ENCODE data around the gene RNF157.
"Not testable (repeated sequence)": the region's sequence is repeated elsewhere in the genome, so short reads cannot be mapped to it uniquely, and the experiment has no call there.

RNF157 gene

DNA sequence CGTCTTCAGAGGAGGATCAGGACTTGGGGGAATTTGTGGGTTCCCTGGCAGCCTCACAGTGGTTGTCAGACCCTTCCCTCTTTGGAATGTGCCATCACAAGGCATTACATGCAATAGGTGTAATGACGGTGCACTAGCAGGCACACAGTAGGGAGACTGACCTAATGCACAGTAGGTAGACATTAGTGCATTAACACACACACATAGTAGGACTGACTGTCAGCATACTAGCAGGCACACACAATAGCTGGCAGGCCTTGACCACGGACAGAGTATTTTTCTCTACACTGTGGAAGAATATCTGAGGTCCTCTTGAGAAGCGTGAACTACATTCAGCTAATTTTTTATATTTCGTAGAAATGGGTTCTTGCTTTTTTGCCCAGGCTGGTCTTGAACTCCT is 14.0 kb upstream of the RNF157 start:
- no peak for DNase-seq (ENCODE audit: low read depth in 2 of 2)

DNA sequence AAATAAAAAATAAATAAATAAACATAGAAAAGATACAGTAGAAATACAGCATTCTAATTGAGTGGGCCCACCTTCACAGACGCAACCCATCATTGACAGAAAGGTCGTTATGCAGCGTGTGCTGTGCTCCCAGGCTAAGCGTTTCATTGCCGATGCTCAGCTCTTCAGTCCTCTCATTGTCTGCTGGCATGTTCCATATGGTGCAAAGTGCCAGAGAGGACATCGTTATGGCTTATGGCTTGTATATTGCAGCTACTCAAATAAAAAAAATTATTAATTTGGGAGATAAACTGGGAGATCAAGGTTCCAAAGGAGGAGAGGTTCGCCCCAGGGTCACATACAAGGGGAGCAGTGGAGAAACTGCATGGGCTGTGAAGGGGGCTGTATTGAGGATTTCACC is 13.5 kb upstream of the RNF157 start:
- no peak for DNase-seq (ENCODE audit: low read depth in 2 of 2)

DNA sequence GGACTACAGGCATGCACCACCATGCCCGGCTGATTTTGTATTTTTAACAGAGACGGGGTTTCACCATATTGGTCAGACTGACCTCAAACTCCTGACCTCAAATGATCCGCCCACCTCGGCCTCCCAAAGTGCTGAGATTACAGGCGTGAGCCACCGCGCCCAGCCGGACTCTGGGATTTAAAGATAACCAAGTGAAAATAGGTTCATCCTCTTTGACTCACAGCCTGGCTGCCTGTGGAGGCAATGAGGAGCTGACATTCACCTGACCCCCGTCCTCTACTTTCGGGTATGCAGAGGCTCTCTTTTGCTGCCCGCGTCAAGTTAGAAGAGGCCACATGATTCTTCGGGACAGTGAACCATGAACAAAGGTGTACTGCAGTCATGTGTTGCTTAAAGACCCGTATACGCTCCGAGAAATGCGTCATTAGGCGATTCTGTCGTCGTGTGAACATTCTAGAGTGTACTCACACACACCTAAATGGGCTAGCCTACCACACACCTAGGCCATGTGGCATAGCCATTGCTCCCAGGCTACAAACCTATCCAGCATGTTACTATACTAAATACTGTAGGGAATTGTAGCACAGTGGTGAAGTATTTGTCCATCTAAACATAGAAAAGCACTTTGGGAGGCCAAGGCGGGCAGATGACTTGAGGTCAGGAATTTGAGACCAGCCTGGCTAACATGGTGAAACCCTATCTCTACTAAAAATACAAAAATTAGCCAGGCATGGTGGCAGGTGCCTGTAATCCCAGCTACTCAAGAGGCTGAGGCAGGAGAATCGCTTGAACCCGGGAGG is 12.9 kb upstream of the RNF157 start:
- not testable (repeated sequence) for DNase-seq (ENCODE audit: low read depth in 2 of 2)

DNA sequence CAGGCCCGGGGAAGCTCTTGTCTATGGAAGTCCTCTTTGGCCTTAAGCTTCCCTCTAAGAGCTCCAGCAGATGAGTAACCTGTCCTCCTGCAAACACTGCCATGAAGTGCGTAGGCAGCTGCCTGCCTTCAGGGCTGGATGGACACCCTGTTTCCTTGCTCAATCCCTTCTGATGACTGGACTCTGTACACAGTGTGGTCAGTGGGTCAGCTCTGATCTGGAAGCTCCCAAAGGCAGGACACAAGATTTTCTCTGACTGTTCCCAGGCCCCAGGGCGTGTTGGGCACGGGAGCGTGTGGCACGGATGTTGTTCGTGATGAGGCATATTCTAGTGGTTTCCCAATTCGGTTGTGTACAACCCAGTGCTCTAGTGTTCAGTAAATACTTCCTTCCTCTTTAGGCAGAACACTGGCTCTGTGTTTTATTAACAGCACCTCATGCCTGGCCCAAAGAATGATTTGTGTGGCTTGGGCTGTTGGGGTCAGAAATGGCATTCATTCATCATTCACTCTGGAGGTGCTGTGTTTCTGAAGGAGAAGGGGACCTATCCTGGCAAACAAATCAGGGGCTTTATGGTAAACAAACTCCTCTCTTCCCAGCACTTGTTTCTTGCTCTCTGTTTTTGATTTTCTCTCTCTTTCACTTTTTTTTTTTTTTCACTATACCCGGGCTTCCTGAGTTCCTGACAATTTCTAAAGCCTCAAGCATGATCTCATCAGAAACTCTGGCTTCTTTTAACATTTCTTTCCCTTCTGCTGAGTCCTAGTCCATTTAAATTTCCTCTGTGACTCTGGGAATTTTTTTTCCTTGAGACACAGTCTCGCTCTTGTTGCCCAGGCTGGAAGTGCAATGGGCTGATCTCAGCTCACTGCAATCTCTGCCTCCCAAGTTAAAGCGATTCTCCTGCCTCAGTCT is 12.0 kb upstream of the RNF157 start:
- DNase-seq (ENCODE audit: low read depth in 2 of 2), result no peak

DNA sequence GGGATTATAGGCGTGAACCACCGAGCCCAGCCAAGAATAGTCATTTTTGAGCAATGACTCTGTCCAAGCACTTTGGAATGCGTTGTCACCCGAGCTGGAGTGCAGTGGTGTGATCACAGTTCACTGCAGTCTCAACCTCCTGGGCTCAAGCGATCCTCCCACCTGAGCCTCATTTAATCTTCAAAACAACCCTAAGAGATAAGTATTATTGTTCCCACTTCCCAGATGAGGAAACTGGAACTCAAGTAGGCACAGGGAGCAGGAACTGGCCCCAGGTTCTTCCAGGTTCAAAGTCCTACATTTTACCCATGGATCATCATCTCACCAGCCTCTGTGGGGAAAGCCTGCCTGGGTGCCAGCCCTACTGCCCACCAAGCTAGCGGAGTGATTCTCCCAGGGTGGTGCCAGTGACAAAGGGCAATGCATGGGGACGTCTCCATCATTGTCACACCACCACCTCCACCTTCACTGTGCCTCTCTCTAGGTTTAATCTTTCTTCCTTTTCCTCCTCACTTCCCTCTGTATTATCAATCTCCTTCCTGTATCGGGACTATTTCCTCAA is 11.3 kb upstream of the RNF157 start:
- DNase-seq (ENCODE audit: low read depth in 2 of 2), result no peak

DNA sequence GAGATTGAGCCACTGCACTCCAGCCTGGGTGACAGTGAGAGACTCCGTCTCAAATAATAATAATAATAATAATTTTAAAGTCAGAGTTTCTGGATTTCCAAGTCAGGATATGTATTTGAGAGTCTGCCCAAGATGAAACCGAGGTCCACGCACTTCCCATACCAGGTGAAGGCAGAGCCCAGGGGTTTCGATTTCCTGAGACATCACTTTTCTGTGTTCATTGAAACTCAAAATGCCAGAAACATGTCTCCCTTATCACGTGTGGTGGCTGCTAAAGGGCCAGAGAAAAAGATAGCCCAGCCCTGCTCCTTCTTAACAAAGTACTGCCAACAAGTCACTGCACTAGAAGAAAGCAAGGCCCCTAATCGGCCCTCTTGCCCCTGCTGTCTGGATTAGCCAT is 9.8 kb upstream of the RNF157 start:
- DNase-seq (ENCODE audit: low read depth in 2 of 2), result no peak

DNA sequence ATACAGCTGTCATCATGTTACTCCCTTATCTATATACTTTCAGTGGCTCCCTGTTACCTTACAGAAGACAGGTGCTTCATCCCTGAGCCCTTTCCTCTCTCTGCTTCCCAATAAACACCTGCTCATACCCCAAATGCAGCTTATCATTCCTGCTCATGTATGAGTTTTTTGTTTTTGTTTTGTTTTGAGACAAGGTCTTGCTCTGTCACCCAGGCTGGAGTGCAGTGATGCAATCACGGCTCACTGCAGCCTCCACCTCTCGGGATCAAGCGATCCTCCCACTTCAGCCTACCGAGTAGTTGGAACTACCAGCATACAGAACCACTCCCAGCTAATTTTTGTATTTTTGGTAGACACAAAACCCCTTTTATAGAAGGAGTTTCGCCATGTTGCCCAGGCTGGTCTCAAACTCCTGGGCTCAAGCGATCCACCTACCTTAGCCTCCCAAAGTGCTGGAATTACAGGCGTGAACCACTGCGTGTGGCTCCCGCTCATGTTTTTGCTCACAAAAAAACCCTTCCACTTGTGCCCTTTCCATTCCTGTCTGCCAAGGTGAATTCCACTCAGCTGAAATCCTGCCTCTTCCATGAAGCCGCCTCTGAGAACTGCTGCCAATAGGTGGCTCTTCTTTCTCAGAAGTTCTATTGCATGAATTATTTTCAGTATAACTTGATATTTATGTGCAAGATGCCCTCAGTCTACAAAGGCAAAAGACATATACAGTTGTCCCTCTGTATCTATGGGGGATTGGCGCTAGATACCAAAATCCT is 7.9 kb upstream of the RNF157 start:
- no peak for DNase-seq (ENCODE audit: low read depth in 2 of 2)

DNA sequence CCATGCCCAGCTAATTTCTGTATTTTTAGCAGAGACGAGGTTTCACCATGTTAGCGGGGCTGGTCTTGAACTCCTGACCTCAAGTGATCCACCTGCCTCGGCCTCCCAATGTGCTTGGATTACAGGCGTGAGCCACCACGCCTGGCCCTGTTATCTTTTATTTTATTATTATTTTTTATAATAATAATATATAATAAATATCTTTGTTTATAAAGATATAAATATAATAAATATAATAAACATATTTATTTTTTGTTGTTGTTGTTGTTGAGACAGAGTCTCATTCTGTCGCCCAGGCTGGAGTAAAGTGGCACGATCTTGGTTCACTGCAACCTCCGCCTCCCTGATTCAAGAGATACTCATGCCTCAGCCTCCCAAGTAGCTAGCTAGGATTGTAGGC is 7.0 kb upstream of the RNF157 start:
- DNase-seq (ENCODE audit: low read depth in 2 of 2), result no peak

DNA sequence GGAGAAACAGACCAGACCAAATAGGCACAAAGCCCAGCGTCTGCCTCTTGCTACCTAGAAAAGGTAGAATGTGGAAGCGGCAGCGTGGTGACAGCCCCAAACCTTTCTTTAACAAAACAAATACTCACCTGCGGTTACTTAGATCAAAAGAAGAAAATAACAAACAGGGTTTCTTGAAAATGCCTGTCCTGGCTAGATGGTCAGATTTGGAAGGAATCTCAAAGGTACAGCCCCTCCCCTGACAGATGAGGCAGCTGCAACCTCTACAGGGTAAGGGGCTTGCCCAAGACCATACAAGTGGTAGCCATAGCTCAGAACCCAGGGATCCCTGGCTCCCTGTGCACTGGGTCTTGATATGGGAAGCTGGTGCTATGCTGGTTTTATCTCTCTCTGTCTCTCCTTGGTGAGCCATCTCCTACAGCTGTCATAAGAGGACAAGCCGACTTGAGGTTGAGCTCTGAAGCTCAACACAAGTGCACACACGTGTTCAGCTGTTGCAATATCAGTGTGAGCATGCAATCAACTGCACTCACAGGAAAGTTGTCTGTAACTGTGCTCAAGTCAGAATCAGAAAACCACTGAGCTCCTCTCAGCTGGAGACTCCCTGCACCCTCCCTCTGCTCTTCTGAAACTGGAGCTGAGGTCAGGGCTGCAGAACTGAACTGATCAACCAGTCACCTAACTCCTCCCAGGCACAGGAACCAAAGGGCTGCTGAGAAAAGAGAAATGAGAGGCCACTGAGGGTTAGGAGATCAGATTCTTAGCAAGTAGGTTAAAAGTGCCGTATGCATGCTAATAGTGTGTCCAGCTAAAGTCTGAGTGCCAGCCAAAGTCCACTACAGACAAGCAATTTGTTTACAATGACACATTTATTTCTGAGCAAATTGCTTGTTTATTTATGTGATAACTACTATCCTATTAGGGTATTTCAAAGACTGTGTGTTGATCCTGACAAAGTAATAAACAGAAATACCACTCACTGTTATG is 6.1 kb upstream of the RNF157 start:
- no peak for DNase-seq (ENCODE audit: low read depth in 2 of 2)

DNA sequence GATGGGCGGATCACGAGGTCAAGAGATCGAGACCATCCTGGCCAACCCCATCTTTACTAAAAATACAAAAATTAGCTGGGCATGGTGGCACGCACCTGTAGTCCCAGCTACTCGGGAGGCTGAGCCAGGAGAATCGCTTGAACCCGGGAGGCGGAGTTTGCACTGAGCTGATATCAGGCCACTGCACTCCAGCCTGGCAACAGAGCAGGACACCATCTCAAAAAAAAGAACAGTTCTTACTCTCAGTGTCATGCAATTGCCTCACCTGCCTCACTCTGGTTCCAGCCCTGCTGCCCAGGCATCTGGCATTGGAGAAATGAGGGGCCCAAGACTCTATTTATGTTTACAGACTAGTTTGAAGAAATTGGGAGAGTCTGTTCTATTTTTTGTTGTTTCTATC is 4.4 kb upstream of the RNF157 start:
- not testable (repeated sequence) for DNase-seq (ENCODE audit: low read depth in 2 of 2)

DNA sequence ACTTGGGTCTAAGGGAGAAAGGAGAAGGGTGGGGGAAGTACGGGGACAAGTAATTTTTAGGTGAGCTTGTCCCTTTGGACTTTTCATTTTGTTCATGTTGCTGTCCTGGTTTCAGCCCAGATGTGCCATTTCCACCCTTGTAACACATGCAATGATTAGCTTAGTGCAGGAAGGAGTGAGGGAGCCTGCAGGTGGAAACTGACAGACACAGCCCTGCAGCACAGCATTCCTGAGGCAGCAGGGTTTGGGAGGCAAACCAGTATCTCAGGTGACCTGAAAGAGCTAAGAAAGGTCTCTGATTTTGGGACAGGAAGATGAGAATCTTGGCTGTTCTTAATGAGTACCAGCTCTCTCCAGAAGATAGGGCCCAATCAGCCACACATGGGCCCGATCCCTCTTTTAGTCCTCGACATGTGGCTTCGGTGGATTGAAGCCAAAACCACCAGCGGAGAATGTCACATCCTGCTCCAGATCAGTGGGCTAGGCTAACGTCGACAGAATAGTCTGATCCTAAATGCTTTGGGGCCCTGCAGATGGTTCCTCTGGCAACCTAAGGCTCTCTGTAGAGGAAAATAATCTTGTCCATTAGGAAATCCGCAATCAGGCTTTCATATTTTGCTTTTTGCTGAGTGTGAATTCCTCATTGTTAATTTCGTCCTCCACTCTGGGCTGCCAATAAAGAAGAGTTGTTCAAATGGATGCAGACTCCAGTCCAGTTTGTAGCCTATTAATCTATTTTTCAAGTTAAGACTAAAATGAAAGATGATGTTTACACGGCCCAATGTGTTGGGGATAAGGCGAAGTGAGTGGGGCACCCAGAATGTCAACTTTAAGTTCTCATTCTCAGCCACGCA is 3.8 kb upstream of the RNF157 start:
- no peak for DNase-seq (ENCODE audit: low read depth in 2 of 2)

DNA sequence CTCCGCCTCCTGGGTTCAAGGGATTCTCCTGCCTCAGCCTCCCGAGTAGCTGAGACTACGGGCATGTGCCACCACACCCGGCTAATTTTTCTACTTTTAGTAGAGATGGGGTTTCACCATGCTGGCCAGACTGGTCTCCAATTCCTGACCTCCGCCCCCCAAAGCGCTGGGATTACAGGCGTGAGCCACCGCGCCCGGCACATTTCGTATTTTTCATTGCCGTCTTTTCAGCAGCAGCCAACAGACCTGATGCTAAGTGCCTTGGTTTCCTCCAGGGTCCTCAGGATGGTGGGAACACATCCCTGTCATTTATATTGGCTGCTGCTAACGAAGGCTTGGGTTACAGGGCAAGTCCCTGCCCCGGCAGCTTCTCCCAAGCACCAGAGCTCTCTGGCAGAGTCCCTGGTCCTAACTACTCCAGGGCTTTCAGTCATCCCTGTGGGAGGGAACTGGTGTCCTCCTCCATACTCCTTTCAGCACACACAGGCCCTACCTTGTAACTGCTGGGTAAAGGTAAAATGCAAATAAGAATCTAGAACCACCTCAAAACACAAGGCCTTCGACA is 1.5 kb upstream of the RNF157 start:
- DNase-seq (ENCODE audit: low read depth in 2 of 2), result no peak

DNA sequence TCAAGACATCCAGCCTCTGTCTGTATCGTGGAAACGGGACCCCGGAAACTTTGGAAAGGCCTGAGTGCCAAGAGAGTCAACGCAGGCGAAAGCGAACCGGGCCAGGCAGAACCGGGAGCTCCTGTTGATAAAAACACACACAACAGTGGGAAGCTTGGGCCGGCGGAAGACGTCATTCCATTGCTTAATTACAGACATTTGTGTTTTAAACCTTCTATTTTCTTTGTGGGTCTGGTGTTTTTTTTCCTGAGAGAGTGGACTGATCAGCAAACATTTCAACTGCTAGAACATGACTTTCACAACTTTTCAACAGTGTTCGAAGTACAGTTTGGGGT is 878 bp upstream of the RNF157 start:
- DNase-seq (ENCODE audit: low read depth in 2 of 2), result no peak

DNA sequence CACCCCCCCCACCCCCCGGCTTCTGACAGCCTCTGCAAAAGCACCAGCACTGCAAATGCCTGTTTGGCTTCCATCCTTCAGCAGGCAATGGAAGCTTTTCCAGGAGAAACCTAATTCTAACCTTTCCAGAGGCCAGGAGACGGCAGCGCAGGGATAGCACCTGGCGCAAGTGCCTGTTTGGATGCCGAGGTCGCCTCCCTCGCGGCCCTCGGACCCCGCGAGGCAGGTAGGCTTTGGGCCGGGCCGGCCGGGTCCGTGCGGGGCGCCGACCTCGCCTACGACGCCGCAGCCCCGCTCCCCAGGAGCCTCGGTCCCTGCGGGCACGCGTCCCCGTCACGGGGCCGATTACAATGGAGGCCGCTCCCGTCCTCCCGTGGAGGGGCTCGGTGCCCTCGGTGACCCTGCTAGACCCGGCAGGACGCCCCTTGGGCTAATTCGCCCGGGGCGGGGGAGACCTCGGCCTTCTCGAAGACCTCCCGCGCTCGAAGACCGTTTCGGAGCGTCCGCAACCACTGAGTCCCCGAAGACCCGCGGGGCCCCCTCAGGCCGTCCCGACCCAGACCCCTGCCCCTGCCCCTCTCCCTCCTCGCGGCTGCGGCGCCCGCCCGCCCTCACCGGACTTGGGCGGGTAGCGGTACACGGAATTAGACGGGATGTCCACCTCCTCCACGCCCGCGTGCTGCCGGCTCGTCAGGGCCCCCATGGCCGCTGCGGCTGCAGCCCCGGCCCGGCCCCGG is 587 bp downstream of the RNF157 start:
- DNase-seq (ENCODE audit: low read depth in 2 of 2), result no peak

DNA sequence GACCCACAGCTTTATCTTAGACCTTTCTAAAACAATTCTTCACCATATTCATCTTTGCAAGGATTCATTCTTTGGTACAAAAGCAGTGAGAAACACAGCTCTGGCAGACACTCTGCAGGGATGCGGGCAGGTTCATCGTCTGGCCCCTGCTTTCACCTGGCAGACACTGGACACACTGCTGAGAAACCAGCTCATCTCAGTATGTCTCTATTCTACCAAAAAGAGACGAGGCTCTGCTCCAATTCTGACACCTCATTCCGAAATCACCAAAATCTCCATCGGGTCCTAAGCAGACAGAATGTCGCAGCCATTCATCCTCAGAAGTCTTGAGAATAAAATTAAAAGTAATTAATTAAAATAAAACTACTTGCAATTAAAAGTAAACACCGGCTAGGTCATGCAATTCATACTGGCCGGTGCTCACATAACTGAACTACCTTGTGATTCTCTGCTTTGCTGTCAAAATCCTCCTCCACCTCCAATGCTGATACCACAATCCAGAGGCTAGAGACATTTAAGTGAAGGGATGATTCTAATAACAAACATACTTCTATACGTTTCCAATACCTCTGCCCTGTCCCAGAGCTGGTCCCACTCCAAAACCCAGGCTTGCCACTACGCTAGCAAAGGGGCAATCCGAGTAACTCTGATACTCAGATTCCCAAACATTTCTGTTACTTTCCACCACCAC is 1.3 kb downstream of the RNF157 start:
- no peak for DNase-seq (ENCODE audit: low read depth in 2 of 2)

DNA sequence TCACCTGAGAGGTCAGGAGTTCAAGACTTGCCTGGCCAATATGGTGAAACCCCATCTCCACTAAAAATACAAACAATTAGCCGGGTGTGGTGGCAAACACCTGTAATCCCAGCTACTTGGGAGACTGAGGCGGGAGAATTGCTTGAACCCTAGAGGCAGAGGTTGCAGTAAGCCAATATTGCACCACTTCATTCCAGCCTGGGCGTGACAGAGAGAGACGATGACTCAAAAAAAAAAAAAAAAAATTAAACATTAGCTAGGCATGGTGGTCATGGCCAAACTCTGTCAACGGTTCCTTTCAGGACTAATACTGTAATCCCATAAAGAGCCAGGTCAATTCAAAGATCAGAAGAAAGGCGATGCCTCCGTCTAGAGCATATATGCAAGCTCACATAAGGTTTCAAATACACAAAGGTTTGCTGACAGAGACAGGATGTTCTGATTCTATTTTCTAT is 2.4 kb downstream of the RNF157 start:
- DNase-seq (ENCODE audit: low read depth in 2 of 2), result no peak

DNA sequence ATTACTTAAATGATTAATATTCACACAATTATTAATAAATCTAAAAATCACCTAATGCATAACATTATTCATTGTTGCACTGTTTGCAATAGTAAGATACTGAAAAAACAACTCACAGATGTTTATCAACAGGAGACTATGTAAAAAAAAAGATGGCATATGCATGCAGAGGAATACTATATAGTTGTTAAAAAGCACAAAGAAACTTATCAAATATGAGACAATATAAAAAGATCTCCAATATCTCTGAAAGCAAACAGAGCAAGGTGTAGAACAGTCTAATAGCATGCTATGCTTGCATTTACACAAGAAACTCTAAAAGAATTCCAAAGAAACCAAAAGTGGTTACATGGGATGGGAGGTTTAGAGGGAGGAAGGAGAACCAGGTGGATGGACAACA is 3.7 kb downstream of the RNF157 start:
- DNase-seq (ENCODE audit: low read depth in 2 of 2), result no peak

DNA sequence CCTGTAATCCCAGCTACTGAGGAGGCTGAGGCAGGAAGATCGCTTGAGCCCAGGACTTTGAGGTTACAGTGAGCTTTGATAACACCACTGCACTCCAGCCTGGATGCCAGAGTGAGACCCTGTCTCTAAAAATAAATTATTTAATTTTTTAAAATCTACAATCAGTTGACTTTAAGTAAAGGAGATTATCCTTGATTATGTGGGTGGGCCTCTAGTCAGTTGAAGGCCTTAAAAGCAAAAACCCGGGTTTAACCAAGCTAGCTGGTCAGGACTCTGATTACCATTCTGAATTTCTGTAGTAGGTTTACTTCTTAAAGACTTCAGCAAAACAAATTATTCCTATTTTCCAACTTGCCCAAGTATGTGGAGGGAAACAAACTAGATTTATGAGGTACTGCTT is 4.4 kb downstream of the RNF157 start:
- no peak for DNase-seq (ENCODE audit: low read depth in 2 of 2)
